Daoy (cell line): ENCODE measurements around the gene PDE3B. TPM values are rescaled to one million over a fixed set of nuclear protein-coding genes. Genes with fewer than 3 reads are reported as not detected.

Source experiments
- total RNA-seq: library from RNA; depleted of rRNA; stranded (reverse); fragments of >200 nt; shearing (Covaris generic); gene quantifications from 2 replicates; pipeline ENCODE4 v1.2.3, GENCODE V29; 2014; rRNA removed

The PDE3B gene
- total RNA-seq, 1 experiment from 2014 or later = 2.3 TPM

Other genes with a start within 250 kb of the PDE3B start
- 224 and 254 TPM in 2 replicates for gene COPB1, start 144.0 kb upstream of the PDE3B start, total RNA-seq
- 309 and 344 TPM in 2 replicates for gene PSMA1, start 123.4 kb upstream of the PDE3B start, total RNA-seq
- 9.8 and 20.0 TPM in 2 replicates for gene CYP2R1, start 248.4 kb downstream of the PDE3B start, total RNA-seq